Thyroid gland (tissue), 4 donors: ENCODE results near the gene RBM19. TPM values are rescaled to one million over a fixed set of nuclear protein-coding genes. Genes with fewer than 3 reads are reported as not detected.

Experiments
- DNase-seq, 2 donors: peaks; one replicate each; pipeline ENCODE4 v3.0.0-alpha.2; 2019
- H3K27ac ChIP-seq, 3 donors: fragments of 200-600 bp; sonication (generic); 1 replicate in 2 of 3; 2 replicates in 1 of 3; pipeline ENCODE4 v1.5.1; 2016 to 2019; ENCODE audit warnings: mild to moderate bottlenecking in 1 of 3, moderate library complexity in 1 of 3
- H3K27me3 ChIP-seq: fragments of 200-600 bp; sonication (generic); one replicate; pipeline ENCODE4 v1.5.1; 2019
- H3K36me3 ChIP-seq, 2 donors: fragments of 200-600 bp; sonication (generic); one replicate each; pipeline ENCODE4 v1.5.1; 2016 to 2019
- H3K4me1 ChIP-seq, 2 donors: fragments of 200-600 bp; sonication (generic); one replicate each; pipeline ENCODE4 v1.5.1; 2017 to 2019
- H3K4me3 ChIP-seq, 3 donors: fragments of 200-600 bp; sonication (generic); replicated peaks in 1 of 3; 1 replicate in 2 of 3; 2 replicates in 1 of 3; pipeline ENCODE4 v1.5.1; 2016; ENCODE audit warnings: mild to moderate bottlenecking in 1 of 3
- H3K9me3 ChIP-seq: fragments of 200-600 bp; sonication (generic); one replicate; pipeline ENCODE4 v1.5.1; 2017
- POLR2A ChIP-seq, 2 donors: fragments of 450-650 bp; IDR thresholded peaks; one replicate each; pipeline ENCODE4 v1.6.1; 2017; ENCODE audit warnings: antibody characterized with exemption in 2 of 2, mild to moderate bottlenecking in 2 of 2, moderate library complexity in 1 of 2
- WGBS, 2 donors: methylation state at CpG; one replicate each; pipeline ENCODE4 v1.1.5; 2017; 5-methylcytosine and 5-hydroxymethylcytosine counted together
- intact Hi-C: fragments of 100-400 bp; cut with DNase I; formaldehyde crosslinking; loops from one replicate; pipeline ENCODE4 v1.15.1; 2023
- total RNA-seq, 4 donors: library from RNA; depleted of rRNA; stranded (reverse); fragments of >200 nt; gene quantifications; one replicate each; pipeline ENCODE4 v1.2.3, GENCODE V29; 2016
- TF ChIP-seq, protein P1 (sequence below), 6 experiments: fragments of 200-600 bp in 3 of 6; fragments of 450-650 bp in 3 of 6; sonication (generic) in 3 of 6; IDR thresholded peaks; one replicate each; pipeline ENCODE4 v1.5.1; 2016 to 2019; ENCODE audit warnings: antibody characterized with exemption in 6 of 6, mild to moderate bottlenecking in 2 of 6, inconsistent platforms in 1 of 6, moderate library complexity in 1 of 6

Gene RBM19
- total RNA-seq, 4 donors from 2014 or later = 27.3 to 40.6 (median 36.1) TPM

DNA sequence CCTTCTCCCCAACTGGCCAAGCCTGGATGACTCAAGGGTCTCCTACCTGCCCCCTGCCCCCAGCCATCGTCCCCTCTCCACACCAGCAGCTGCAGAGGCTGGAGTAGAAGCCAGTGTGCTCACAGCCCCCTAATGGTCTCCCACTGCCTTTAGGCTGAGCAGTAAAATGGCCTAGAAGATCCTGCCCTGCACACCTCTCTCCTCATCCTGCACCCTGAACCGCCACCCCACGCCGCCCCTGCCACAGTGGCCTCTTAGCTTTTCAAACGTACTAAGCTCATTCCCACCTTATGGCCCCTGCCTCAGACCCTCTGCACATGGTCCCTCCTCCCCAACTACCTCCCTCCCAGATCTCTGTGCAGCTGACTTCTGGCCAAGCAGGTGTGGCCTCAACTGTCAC, 46.3 kb downstream of the RBM19 start:
- WGBS, 2 donors = 91 to 96% methylated on average over 5 of the region's 5 CpGs
- no peak overlapping the region for H3K4me3 ChIP-seq
- H3K4me1 ChIP-seq = no peaks in the 10 kb centered on the region
- no peak for DNase-seq
- H3K27ac ChIP-seq = no peak overlapping the region
- no peaks in the 10 kb centered on the region for H3K27me3 ChIP-seq
- peaks cover 29 to 30% of the 10 kb centered on the region in 2 donors for H3K36me3 ChIP-seq
- H3K9me3 ChIP-seq = no peaks in the 10 kb centered on the region
- intact Hi-C loops = loop anchor here (10.0 kb wide), 1 partner anchor 455 kb away; no protein-coding TSS in a partner anchor
- TF ChIP-seq, protein P1, sequence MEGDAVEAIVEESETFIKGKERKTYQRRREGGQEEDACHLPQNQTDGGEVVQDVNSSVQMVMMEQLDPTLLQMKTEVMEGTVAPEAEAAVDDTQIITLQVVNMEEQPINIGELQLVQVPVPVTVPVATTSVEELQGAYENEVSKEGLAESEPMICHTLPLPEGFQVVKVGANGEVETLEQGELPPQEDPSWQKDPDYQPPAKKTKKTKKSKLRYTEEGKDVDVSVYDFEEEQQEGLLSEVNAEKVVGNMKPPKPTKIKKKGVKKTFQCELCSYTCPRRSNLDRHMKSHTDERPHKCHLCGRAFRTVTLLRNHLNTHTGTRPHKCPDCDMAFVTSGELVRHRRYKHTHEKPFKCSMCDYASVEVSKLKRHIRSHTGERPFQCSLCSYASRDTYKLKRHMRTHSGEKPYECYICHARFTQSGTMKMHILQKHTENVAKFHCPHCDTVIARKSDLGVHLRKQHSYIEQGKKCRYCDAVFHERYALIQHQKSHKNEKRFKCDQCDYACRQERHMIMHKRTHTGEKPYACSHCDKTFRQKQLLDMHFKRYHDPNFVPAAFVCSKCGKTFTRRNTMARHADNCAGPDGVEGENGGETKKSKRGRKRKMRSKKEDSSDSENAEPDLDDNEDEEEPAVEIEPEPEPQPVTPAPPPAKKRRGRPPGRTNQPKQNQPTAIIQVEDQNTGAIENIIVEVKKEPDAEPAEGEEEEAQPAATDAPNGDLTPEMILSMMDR (IDR thresholded peaks at IDR 0.05) = no peak
- TF ChIP-seq POLR2A (IDR thresholded peaks at IDR 0.05) = no peak

DNA sequence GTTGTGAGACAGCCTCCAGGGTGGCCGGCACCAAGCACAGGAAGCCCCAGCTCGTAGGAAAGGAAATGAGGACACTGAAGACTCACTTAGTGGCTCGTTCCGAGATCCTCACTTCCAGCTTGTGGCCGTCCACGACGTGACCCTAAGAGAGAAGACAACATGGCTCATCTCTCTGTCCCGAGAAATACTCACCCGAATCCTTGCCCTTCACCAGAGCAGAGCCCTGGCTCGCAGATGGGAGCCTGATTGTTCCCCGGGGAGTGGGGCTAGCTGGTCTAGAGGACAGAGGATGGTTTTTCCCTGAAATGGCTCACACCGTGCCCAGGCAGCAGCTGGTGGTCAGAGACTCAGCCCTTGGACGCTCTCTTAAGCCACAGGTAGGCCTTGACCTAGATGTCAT, 47.8 kb downstream of the RBM19 start:
- no peak overlapping the region for H3K4me3 ChIP-seq
- no peak for DNase-seq
- TF ChIP-seq, protein P1 (IDR thresholded peaks at IDR 0.05) = no peak
- TF ChIP-seq POLR2A (IDR thresholded peaks at IDR 0.05) = no peak
- H3K9me3 ChIP-seq = no peaks in the 10 kb centered on the region
- no peaks in the 10 kb centered on the region for H3K27me3 ChIP-seq
- WGBS, 2 donors = 86 to 87% methylated on average over 7 to 13 of the region's 13 CpGs
- H3K4me1 ChIP-seq = no peaks in the 10 kb centered on the region
- intact Hi-C loops = loop anchor here (10.0 kb wide), 1 partner anchor 454 kb away; no protein-coding TSS in a partner anchor
- no peak overlapping the region for H3K27ac ChIP-seq
- H3K36me3 ChIP-seq = peaks cover 16 to 21% of the 10 kb centered on the region in 2 donors

DNA sequence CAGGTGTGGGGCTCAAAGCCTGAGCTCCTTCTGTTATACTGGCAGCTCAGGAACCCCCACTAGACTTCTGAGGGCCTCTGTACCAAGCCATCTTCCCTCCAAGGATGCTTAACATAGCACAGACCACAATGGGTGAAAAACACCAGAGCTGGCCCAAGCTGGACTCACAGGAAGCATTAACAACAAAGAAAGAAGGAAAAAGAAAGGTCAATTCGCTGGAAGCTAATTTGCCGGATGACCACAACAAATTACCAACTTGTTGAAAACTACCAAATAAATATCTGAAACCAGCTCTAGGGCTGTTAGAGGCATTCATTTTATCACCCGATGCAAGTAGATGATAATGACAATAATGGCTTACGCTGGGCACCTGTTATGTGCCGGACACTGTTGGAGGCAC, 48.7 kb downstream of the RBM19 start:
- H3K27me3 ChIP-seq = no peaks in the 10 kb centered on the region
- 95 to 98% methylated on average over 5 of the region's 5 CpGs for WGBS, 2 donors
- no peaks in the 10 kb centered on the region for H3K4me1 ChIP-seq
- no peak overlapping the region for H3K27ac ChIP-seq
- TF ChIP-seq POLR2A (IDR thresholded peaks at IDR 0.05) = no peak
- TF ChIP-seq, protein P1 (IDR thresholded peaks at IDR 0.05) = no peak
- no peak for DNase-seq
- H3K36me3 ChIP-seq = peaks cover 12 to 21% of the 10 kb centered on the region in 2 donors
- no peak overlapping the region for H3K4me3 ChIP-seq
- intact Hi-C loops = loop anchor here (10.0 kb wide), 1 partner anchor 453 kb away; no protein-coding TSS in a partner anchor
- H3K9me3 ChIP-seq = no peaks in the 10 kb centered on the region

DNA sequence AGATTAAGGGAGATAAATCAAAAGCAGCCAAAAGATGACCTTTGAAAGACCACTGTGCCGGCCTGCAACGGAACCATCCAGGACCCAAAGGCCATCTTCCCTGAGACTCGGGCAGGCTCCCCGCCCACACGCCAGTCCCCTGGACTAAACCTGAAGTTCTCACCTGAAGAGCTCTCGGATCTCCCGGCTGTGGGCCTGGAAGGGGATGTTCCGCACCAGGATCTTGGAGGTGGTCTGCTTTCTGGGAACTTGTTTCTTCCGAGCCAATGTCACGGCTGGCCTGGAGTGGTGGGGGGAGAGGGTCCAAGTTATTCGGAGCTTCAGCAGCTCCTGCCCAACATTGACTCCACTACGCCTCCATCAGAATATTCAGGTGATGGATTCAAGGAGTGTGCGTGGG, 51.3 kb downstream of the RBM19 start:
- Histone ChIP-seq H3K27ac (no peak overlapping the region), H3K4me3 (no peak overlapping the region), H3K27me3 (no peaks in the 10 kb centered on the region), H3K4me1 (no peaks in the 10 kb centered on the region), H3K9me3 (no peaks in the 10 kb centered on the region), H3K36me3 (peaks cover 10 to 18% of the 10 kb centered on the region in 2 donors)
- intact Hi-C loops = loop anchor here (10.0 kb wide), 1 partner anchor 450 kb away; no protein-coding TSS in a partner anchor
- DNase-seq = no peak
- WGBS, 2 donors = 90 to 93% methylated on average over 12 to 13 of the region's 13 CpGs
- no peak for TF ChIP-seq POLR2A (IDR thresholded peaks at IDR 0.05)
- TF ChIP-seq, protein P1 (IDR thresholded peaks at IDR 0.05) = no peak

DNA sequence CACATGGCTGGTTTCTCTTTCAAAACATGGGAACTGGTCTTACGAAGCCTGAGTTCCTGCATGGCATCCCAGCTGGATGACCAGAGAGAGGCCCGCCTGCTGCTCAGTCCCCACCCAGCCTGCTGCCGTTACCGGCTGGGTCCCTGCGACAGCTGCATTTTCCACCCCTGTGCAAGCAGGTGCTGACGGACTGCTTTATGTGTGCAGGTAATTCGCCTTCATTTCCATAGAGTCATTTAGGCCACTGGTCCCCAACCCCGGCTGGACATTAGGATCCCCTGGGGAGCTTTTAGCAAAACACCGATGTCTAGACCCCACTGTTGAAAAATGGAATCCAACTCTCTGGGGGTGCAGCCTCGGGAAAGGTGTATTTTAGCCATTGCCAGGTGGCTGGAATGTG, 51.9 kb downstream of the RBM19 start:
- no peak for TF ChIP-seq POLR2A (IDR thresholded peaks at IDR 0.05)
- TF ChIP-seq, protein P1 (IDR thresholded peaks at IDR 0.05) = no peak
- 87 to 93% methylated on average over 10 of the region's 10 CpGs for WGBS, 2 donors
- H3K36me3 ChIP-seq = peaks cover 10 to 18% of the 10 kb centered on the region in 2 donors
- no peak for DNase-seq
- H3K4me3 ChIP-seq = no peak overlapping the region
- intact Hi-C loops = loop anchor here (10.0 kb wide), 1 partner anchor 449 kb away; no protein-coding TSS in a partner anchor
- no peak overlapping the region for H3K27ac ChIP-seq
- no peaks in the 10 kb centered on the region for H3K4me1 ChIP-seq
- H3K27me3 ChIP-seq = no peaks in the 10 kb centered on the region
- no peaks in the 10 kb centered on the region for H3K9me3 ChIP-seq
